Common myeloid progenitor, CD34-positive (primary cell): ENCODE measurements around the gene PALLD.

Experiments used
- CTCF ChIA-PET: fragments of 350-600 bp; sonication (Branson Sonifier 250); formaldehyde crosslinking; loops from one replicate; lab custom pipeline; 2021; ENCODE audit warnings: antibody characterized with exemption; lab: Charles Lee
- POLR2A ChIA-PET: fragments of 350-600 bp; sonication (Branson Sonifier 250); formaldehyde crosslinking; loops from one replicate; lab custom pipeline; 2021; ENCODE audit warnings: antibody characterized with exemption; lab: Charles Lee
- DNase-seq, 3 donors: peaks; one replicate each; pipeline versions ENCODE4 v3.0.0 to v3.0.0-alpha.2; 2013
- H3K27ac ChIP-seq, 2 experiments: 1 replicate in 1 of 2; 2 replicates in 1 of 2; pipeline ENCODE4 v1.7.0; 2013; ENCODE audit warnings: inconsistent platforms in 2 of 2, low read length in 2 of 2, mild to moderate bottlenecking in 2 of 2, low read depth in 1 of 2, moderate library complexity in 1 of 2; ENCODE audit not compliant: severe bottlenecking in 2 of 2, insufficient read depth in 1 of 2, poor library complexity in 1 of 2
- H3K27me3 ChIP-seq, 5 experiments: replicated peaks in 2 of 5; 1 replicate in 3 of 5; 2 replicates in 2 of 5; pipeline versions ENCODE4 v1.6.1 to v1.7.0; 2013; ENCODE audit warnings: low read length in 4 of 5, mild to moderate bottlenecking in 2 of 5, moderate library complexity in 2 of 5, inconsistent platforms in 1 of 5; ENCODE audit not compliant: insufficient read depth in 5 of 5, control insufficient read depth in 4 of 5
- H3K36me3 ChIP-seq, 4 experiments: 1 replicate in 2 of 4; 2 replicates in 2 of 4; pipeline versions ENCODE4 v1.6.1 to v1.7.0; 2013; ENCODE audit warnings: low read length in 3 of 4, control low read depth in 1 of 4, mild to moderate bottlenecking in 1 of 4; ENCODE audit not compliant: control insufficient read depth in 4 of 4, insufficient read depth in 4 of 4
- H3K4me1 ChIP-seq, 4 experiments: 1 replicate in 3 of 4; 2 replicates in 1 of 4; pipeline versions ENCODE4 v1.6.1 to v1.7.1; 2013; ENCODE audit warnings: low read length in 3 of 4, mild to moderate bottlenecking in 3 of 4, control low read depth in 1 of 4, inconsistent platforms in 1 of 4, moderate library complexity in 1 of 4; ENCODE audit not compliant: control insufficient read depth in 4 of 4, insufficient read depth in 4 of 4; ENCODE audit errors: control extremely low read depth in 1 of 4
- H3K4me3 ChIP-seq, 7 experiments: 1 replicate in 4 of 7; 2 replicates in 3 of 7; pipeline versions ENCODE4 v1.5.1 to v1.7.0; 2013; ENCODE audit warnings: mild to moderate bottlenecking in 7 of 7, low read length in 6 of 7, moderate library complexity in 6 of 7, inconsistent platforms in 2 of 7, low read depth in 2 of 7, control low read depth in 1 of 7; ENCODE audit not compliant: insufficient read depth in 4 of 7, control insufficient read depth in 1 of 7; ENCODE audit errors: extremely low read depth in 1 of 7
- H3K9me3 ChIP-seq, 5 experiments: 1 replicate in 4 of 5; 2 replicates in 1 of 5; pipeline versions ENCODE4 v1.6.1 to v1.7.1; 2013; ENCODE audit warnings: low read length in 4 of 5, mild to moderate bottlenecking in 2 of 5, inconsistent platforms in 1 of 5, low read depth in 1 of 5, moderate library complexity in 1 of 5; ENCODE audit not compliant: control insufficient read depth in 4 of 5, insufficient read depth in 2 of 5; ENCODE audit errors: control extremely low read depth in 1 of 5
- WGBS: methylation state at CpG from one replicate; pipeline ENCODE4 v1.1.5; 2013; ENCODE audit not compliant: insufficient coverage; 5-methylcytosine and 5-hydroxymethylcytosine counted together

PALLD gene

DNA sequence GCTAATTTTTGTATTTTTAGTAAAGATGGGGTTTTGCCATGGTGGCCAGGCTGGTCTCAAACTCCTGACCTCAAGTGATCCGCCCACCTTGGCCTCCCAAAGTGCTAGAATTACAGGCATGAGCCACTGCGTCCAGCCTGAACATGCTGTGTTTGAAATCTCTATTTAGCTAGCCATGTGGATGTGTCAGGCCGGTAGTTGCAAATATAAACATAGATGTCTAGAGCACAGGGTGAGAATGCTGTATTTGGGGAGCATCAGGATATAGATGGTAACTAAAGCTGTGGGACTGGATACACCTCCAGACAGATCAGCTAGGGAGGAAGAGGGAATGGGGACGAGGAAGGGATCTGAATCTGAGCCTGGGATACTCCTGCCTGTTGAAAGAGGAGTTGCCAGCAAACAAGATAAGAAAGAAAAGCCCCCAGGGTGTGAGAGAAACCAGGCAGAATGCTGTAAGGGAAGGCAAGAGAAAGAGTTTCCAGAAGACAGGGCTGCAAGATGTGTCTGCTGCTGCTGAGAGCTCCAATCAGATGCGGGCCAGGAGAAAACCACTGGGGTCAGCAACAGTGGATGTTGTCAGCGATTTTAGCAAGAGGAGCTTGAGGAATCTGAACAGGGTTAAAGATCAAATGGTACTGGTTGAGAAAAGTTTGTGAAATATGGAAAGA, 177.4 kb downstream of the PALLD start:
- peaks cover 0 to 1% (median 0%) of the 10 kb centered on the region in 5 experiments for H3K9me3 ChIP-seq
- H3K27me3 ChIP-seq, result no peaks in the 10 kb centered on the region
- WGBS, result 85% methylated on average over 6 of the region's 6 CpGs
- no peak overlapping the region for H3K4me3 ChIP-seq
- no peak overlapping the region for H3K27ac ChIP-seq
- no peak for DNase-seq
- CTCF ChIA-PET, result interaction anchor here (1.2 kb wide), 1 partner anchor 247 kb away, joined by 3 read pairs; no protein-coding TSS in a partner anchor
- H3K36me3 ChIP-seq, result no peaks in the 10 kb centered on the region
- POLR2A ChIA-PET, result no interaction called here
- no peaks in the 10 kb centered on the region for H3K4me1 ChIP-seq

DNA sequence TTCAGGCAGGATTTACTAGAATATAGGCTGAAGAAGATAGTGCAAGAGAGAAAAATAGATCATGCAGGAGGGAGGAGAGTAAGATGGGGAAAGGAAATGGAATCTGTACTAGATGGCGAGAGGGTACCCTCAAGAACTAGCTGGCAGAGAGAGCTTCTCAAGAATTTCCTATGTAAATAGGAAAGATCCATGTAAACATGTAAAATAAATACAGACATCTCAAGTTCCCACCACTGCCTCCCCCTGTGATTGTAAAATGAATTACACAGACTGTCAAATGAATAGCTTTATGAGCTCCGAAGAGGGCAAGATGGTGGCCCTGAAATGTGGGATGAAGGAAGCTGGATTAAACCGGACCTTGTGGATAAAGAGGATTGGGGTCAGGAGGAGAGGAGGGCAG, 178.0 kb downstream of the PALLD start:
- POLR2A ChIA-PET, result no interaction called here
- H3K27ac ChIP-seq, result no peak overlapping the region
- no peaks in the 10 kb centered on the region for H3K4me1 ChIP-seq
- peaks cover 0 to 1% (median 0%) of the 10 kb centered on the region in 5 experiments for H3K9me3 ChIP-seq
- no peak for DNase-seq
- 97% methylated on average over 2 of the region's 3 CpGs for WGBS
- no peak overlapping the region for H3K4me3 ChIP-seq
- CTCF ChIA-PET, result interaction anchor here (0.7 to 1.2 kb wide), 2 partner anchors 36 to 246 kb away, joined by 3 read pairs; no protein-coding TSS in a partner anchor
- H3K27me3 ChIP-seq, result no peaks in the 10 kb centered on the region
- H3K36me3 ChIP-seq, result no peaks in the 10 kb centered on the region

DNA sequence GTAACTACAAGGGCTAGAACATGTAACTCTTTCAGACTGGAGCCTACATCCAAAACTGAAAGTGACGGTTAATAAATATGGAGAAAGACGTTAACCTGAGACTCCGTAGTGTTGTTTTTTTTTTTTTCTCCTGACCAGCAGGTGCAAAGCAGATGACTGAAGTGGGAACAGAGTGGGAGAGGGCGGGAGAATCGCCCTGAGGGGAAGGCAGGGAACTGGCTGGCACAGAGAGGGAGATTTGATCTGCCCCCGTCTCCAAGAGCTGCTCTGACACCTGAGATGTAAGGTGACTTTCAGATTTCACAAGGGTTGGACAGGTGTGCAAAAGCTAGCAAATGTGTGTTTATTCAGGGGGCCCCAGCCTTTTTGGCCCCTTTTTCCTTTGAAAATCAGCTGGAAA, 180.2 kb downstream of the PALLD start:
- Histone ChIP-seq H3K27ac (no peak overlapping the region), H3K4me3 (no peak overlapping the region), H3K9me3 (no peaks in the 10 kb centered on the region), H3K4me1 (no peaks in the 10 kb centered on the region), H3K27me3 (no peaks in the 10 kb centered on the region), H3K36me3 (no peaks in the 10 kb centered on the region)
- ChIA-PET POLR2A (no interaction called here), CTCF (no interaction called here)
- 94% methylated on average over 5 of the region's 6 CpGs for WGBS
- no peak for DNase-seq

DNA sequence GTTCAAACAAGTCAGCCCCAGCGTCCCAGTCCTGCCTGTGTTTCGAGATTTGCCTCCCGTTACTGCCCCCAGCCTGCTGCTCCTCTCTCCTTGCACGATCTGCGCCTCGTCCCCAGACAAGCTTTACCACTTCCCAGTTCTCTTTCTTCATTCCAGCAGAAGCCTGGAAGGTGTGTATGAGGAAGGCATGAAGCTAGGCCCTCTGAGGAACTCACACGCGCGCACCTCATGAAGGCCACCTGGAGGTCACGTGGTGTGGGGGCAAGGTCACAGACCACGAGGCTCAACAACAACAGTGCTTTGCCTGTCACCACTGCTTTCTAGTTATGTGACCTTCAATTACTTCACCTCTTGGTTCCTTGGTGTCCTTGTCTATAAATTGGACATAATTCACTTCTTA, 181.0 kb downstream of the PALLD start:
- Histone ChIP-seq H3K4me3 (no peak overlapping the region), H3K4me1 (no peaks in the 10 kb centered on the region), H3K36me3 (no peaks in the 10 kb centered on the region), H3K27me3 (no peaks in the 10 kb centered on the region), H3K27ac (no peak overlapping the region), H3K9me3 (no peaks in the 10 kb centered on the region)
- CTCF ChIA-PET, result no interaction called here
- POLR2A ChIA-PET, result no interaction called here
- DNase-seq, result no peak
- WGBS, result 91% methylated on average over 6 of the region's 11 CpGs

DNA sequence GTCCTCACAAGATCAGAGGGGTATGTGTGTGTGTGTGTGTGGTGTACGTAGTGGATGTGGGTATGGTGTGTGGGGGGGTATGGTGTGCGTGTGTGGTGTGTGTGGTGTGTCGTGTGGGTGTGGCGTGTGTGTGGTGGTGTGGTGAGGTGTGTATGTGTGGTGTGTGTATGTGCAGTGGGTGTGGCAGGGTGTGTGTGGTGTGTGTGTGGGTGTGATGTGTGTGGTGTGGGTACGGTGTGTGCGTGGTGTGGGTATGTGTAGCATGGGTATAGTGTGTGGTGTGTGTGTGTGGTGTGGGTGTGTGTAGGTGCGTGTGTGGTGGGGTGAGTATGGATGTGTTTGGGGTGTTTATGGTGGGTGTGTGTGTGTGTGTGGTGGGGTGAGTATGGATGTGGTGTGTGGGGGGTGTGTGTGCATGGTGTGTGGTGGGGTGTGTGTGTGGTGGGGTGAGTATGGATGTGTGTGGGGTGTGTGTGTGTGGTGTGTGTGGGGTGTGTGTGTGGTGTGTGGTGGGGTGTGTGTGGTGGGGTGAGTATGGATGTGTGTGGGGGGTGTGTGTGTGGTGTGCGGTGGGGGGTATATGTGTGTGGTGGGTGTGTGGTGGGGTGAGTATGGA, 182.0 kb downstream of the PALLD start:
- Histone ChIP-seq H3K4me3 (no peak overlapping the region), H3K4me1 (no peaks in the 10 kb centered on the region), H3K27me3 (no peaks in the 10 kb centered on the region), H3K9me3 (no peaks in the 10 kb centered on the region), H3K27ac (no peak overlapping the region), H3K36me3 (no peaks in the 10 kb centered on the region)
- ChIA-PET CTCF (no interaction called here), POLR2A (no interaction called here)
- 98% methylated on average over 7 of the region's 8 CpGs for WGBS
- DNase-seq, result no peak

DNA sequence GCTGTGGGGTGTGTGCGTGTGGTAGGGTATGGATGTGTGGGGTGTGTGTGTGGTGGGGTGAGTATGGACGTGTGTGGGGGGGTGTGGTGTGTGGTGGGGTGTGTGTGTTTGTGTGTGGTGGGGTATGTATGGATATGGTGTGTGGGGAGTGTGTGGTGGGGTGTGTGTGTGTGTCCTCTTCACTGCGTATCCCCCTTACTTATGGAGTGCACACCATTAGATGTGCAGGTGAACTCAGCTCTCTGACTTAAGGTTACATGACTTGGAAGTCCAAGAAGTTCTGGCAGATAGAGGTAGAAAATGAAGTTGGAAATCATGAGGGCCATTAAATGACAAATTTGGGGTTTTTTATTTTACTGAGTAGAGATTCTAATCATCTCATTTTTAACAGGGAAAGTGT, 182.5 kb downstream of the PALLD start:
- H3K36me3 ChIP-seq, result no peaks in the 10 kb centered on the region
- ChIA-PET CTCF (no interaction called here), POLR2A (no interaction called here)
- H3K27ac ChIP-seq, result no peak overlapping the region
- 100% methylated on average over 2 of the region's 3 CpGs for WGBS
- no peaks in the 10 kb centered on the region for H3K4me1 ChIP-seq
- DNase-seq, result no peak
- no peaks in the 10 kb centered on the region for H3K27me3 ChIP-seq
- no peak overlapping the region for H3K4me3 ChIP-seq
- H3K9me3 ChIP-seq, result no peaks in the 10 kb centered on the region

DNA sequence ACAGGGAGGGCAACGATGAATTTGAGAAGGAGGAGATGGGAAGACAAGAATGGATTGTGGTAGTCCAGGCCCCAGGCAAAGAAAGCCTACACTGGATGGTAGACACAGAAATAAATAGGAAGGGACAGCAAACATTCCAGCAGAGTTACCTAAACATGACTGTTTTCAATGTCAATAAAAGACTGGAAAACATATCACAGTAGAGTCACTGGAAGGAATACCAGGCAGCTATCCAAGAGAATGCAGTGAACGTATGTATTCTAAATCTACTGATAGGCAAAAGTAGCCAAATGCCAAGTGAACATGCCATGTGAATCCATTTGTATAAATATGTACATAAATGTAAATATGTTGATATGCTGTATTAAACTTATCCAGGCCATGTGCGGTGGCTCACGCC, 183.0 kb downstream of the PALLD start:
- CTCF ChIA-PET, result no interaction called here
- WGBS, result 100% methylated on average over 1 of the region's 4 CpGs
- no peaks in the 10 kb centered on the region for H3K36me3 ChIP-seq

More for the DNA sequence above, 183.0 kb downstream of the PALLD start:
- POLR2A ChIA-PET, result no interaction called here
- Histone ChIP-seq H3K9me3 (no peaks in the 10 kb centered on the region), H3K4me3 (no peak overlapping the region), H3K27ac (no peak overlapping the region), H3K4me1 (no peaks in the 10 kb centered on the region), H3K27me3 (no peaks in the 10 kb centered on the region)
- DNase-seq, result no peak
